ENCODE measurements around the gene MTMR2.

MTMR2 gene

DNA sequence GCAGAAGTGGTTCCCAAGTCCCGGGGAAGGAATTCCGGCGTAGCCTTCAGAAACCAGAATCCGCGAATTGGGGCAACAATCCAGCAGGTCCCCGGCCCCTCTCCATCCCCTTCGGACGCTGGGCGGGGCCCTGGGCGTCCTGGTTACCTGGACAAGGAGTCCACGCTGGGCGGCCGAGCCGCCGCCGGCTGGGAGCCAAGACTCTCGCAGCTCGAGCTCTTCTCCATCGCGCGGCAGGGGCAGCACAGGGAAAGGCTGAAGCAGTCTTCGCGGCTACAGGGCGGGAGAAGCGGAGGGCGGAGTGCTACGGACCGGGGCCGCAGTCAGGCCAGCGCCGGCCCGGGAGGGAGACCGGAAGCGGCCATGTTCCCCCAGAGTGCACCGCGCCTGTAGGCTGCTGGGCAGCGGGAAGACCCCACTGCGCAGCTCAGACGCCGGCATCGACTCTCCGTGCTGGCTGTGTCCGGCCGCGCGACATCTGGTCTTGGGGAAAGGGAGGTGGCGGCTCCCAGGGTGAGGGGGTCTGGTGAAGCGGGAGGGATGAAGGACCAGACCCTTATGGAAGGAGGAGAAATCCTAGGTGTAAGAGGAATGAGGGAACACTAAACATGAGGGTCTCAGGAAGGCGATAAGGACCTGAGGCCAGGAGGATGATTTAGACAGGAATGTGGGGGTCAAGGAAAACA lies at the start of gene MTMR2:
Gene MTMR2, minus strand, starts transcription at position 380 of the 686 bp plus-strand sequence. Its CDS starts 153 bp downstream, at position 227.
- DNase-seq (ENCODE audit: low read depth), result peak; percentile 63
- peak within 1 kb of the TSS; percentile 90 for H3K4me3 ChIP-seq (ENCODE audit: control insufficient read depth, low read depth, low read length)
- TF ChIP-seq, protein P1, sequence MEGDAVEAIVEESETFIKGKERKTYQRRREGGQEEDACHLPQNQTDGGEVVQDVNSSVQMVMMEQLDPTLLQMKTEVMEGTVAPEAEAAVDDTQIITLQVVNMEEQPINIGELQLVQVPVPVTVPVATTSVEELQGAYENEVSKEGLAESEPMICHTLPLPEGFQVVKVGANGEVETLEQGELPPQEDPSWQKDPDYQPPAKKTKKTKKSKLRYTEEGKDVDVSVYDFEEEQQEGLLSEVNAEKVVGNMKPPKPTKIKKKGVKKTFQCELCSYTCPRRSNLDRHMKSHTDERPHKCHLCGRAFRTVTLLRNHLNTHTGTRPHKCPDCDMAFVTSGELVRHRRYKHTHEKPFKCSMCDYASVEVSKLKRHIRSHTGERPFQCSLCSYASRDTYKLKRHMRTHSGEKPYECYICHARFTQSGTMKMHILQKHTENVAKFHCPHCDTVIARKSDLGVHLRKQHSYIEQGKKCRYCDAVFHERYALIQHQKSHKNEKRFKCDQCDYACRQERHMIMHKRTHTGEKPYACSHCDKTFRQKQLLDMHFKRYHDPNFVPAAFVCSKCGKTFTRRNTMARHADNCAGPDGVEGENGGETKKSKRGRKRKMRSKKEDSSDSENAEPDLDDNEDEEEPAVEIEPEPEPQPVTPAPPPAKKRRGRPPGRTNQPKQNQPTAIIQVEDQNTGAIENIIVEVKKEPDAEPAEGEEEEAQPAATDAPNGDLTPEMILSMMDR (conservative IDR thresholded peaks at IDR 0.05; ENCODE audit: control insufficient read depth, insufficient read depth, low read depth, low read length), result no peak

DNA sequence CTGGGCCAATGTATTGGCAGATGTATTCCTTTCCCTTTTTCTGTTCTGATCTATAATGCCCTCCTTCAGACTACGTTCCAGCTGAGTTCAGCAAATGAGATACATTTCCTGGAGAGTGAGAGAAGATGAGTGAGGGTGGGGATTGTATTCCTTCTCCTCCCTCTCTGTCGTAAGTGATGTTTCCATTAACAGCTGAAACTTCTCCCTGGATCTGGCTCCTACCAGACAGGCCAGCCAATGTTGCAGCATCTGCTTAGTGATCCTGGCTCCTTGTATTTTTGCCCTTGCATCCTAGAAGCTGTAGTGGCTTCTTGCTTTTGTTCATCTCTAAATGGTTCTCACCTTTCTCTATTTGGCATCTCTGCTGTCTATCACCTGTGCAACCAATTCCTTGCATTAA lies 48.2 kb upstream of the MTMR2 start:
- TF ChIP-seq, protein P1 (conservative IDR thresholded peaks at IDR 0.05; ENCODE audit: control insufficient read depth, insufficient read depth, low read depth, low read length), result no peak
- no peak for DNase-seq (ENCODE audit: low read depth)
- no peak overlapping the region for H3K4me3 ChIP-seq (ENCODE audit: control insufficient read depth, low read depth, low read length)

DNA sequence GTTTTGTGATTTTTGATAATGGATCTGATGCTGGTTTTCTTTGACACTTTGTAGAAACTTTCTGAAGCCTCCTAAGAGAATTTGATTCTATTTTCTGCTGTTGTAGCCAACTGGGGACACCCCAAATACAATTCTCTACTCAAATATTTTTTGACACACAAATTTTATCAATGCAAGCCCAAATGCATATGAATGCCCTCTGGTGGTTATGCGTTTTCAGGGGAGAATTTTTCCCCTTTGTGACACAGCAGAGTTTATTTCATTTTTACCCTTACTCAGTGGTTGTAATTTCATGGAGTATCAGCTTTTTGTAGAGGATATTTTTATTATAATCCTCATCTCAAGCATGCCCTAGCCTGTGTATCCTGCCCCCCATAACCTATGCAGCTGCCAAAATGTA lies 44.7 kb upstream of the MTMR2 start:
- H3K4me3 ChIP-seq (ENCODE audit: control insufficient read depth, low read depth, low read length), result no peak overlapping the region
- peak; percentile 33 for DNase-seq (ENCODE audit: low read depth)
- TF ChIP-seq, protein P1 (conservative IDR thresholded peaks at IDR 0.05; ENCODE audit: control insufficient read depth, insufficient read depth, low read depth, low read length), result peak; percentile 53

DNA sequence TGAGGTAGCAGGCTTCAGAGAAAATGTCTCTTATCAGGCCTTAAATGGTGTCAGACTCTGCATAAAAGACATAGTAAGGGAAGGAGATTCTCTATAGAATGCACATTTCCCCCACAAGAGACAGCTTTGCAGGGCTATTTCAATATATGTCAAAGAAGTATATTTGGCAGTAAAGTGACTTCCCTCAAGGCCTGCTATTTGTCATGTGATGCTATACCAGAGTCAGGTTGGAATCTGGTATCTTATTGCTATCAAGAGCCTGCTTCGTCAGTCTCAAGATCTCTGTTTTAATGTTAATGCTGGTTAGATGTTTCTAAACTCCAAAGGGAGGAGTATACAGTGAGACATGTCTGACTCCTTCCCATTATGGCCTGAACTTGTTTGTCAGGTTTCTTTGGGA lies 40.4 kb upstream of the MTMR2 start:
- H3K4me3 ChIP-seq (ENCODE audit: control insufficient read depth, low read depth, low read length), result no peak overlapping the region
- no peak for DNase-seq (ENCODE audit: low read depth)
- TF ChIP-seq, protein P1 (conservative IDR thresholded peaks at IDR 0.05; ENCODE audit: control insufficient read depth, insufficient read depth, low read depth, low read length), result no peak

DNA sequence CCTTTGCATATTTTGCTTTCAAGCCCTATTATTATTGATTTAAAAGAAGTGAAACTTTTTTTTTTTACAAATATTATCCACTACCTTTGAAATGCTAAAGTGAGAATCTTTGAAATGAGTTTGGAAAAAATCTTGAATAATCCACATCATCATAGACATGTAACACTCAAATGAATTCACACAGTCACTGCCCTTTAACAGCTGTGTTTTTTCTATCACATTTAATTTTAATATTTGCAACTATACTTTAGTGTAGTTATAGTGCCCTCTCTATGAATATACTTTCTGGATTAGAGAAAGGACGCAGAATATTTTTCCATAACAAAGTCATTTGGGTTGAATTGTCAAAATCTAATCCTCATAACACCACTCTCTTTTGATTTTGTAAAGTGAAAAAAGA lies 37.9 kb upstream of the MTMR2 start:
- no peak for DNase-seq (ENCODE audit: low read depth)
- H3K4me3 ChIP-seq (ENCODE audit: control insufficient read depth, low read depth, low read length), result no peak overlapping the region
- TF ChIP-seq, protein P1 (conservative IDR thresholded peaks at IDR 0.05; ENCODE audit: control insufficient read depth, insufficient read depth, low read depth, low read length), result no peak

DNA sequence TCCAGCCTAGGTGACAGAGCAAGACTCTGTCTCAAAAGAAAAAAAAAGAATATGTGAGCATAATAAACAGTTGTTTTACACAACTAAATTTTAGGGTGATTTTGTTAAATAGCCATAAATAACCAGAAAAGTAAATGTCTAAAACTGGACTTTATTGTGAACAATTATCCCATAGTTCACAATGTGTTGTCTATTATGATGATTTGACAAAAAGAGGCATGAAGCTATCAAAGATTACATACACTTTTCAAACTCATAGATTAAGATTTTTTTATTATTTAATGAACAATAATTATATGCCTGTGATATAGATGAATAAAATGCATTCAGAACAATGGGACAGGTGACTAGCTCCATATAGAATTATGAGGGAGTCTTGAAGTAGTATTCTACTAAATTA lies 27.0 kb upstream of the MTMR2 start:
- TF ChIP-seq, protein P1 (conservative IDR thresholded peaks at IDR 0.05; ENCODE audit: control insufficient read depth, insufficient read depth, low read depth, low read length), result no peak
- no peak overlapping the region for H3K4me3 ChIP-seq (ENCODE audit: control insufficient read depth, low read depth, low read length)
- no peak for DNase-seq (ENCODE audit: low read depth)

Measured in fibroblast of mammary gland (primary cell).